ENCODE data around the gene NHLRC2.

DNA sequence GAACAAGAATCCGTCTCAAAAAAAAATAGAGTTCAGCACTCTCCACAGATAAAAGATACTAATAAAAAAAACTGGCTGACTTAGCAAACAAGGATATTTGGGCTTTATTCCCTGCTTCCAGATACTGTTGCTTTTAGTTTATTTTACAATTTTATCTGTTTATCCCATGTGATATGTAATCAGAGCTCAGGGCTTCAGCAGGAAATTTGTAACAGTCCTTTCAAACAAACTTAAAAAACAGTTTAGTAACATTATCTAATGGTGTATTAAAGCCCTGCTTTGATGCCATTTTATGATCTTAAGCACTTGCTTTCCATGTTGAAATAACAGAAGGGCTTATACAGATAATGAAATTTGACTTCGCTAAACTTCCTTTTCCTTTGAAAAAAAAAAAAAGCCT, 28.7 kb upstream of the NHLRC2 start:
- TF ChIP-seq, protein P1, sequence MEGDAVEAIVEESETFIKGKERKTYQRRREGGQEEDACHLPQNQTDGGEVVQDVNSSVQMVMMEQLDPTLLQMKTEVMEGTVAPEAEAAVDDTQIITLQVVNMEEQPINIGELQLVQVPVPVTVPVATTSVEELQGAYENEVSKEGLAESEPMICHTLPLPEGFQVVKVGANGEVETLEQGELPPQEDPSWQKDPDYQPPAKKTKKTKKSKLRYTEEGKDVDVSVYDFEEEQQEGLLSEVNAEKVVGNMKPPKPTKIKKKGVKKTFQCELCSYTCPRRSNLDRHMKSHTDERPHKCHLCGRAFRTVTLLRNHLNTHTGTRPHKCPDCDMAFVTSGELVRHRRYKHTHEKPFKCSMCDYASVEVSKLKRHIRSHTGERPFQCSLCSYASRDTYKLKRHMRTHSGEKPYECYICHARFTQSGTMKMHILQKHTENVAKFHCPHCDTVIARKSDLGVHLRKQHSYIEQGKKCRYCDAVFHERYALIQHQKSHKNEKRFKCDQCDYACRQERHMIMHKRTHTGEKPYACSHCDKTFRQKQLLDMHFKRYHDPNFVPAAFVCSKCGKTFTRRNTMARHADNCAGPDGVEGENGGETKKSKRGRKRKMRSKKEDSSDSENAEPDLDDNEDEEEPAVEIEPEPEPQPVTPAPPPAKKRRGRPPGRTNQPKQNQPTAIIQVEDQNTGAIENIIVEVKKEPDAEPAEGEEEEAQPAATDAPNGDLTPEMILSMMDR (IDR thresholded peaks at IDR 0.05) = no peak
- TF ChIP-seq EP300 (IDR thresholded peaks at IDR 0.05; ENCODE audit: low read depth) = no peak
- no peak for TF ChIP-seq POLR2AphosphoS5 (IDR thresholded peaks at IDR 0.05)

Data from transverse colon (tissue), 4 donors.